CD14-positive monocyte (primary cell): ENCODE data around the gene MLLT10. TPM values are rescaled to one million over a fixed set of nuclear protein-coding genes. Genes with fewer than 3 reads are reported as not detected.

Experiments used
- DNase-seq, 3 donors: peaks; one replicate each; pipeline ENCODE4 v3.0.0-alpha.2; 2011 to 2022
- H2AFZ ChIP-seq: 2 replicates; pipeline ENCODE4 v1.6.0; 2012; ENCODE audit warnings: mild to moderate bottlenecking, low read depth, low read length, inconsistent platforms; ENCODE audit not compliant: insufficient read depth, poor library complexity, severe bottlenecking
- H3K27ac ChIP-seq, 2 donors: 1 replicate in 1 of 2; 2 replicates in 1 of 2; pipeline ENCODE4 v1.5.1; 2012 to 2013; ENCODE audit warnings: low read length in 2 of 2, control low read depth in 1 of 2, inconsistent platforms in 1 of 2, low read depth in 1 of 2, mild to moderate bottlenecking in 1 of 2
- H3K27me3 ChIP-seq, 2 donors: one replicate each; pipeline versions ENCODE4 v1.6.0 to v1.6.1; 2011 to 2013; ENCODE audit warnings: low read length in 2 of 2; ENCODE audit not compliant: control insufficient read depth in 2 of 2, insufficient read depth in 2 of 2
- H3K36me3 ChIP-seq, 2 donors: replicated peaks in 1 of 2; 1 replicate in 1 of 2; 2 replicates in 1 of 2; pipeline versions ENCODE4 v1.5.1 to v1.6.1; 2012 to 2013; ENCODE audit warnings: low read length in 2 of 2, control low read depth in 1 of 2, inconsistent platforms in 1 of 2, mild to moderate bottlenecking in 1 of 2; ENCODE audit not compliant: insufficient read depth in 2 of 2, control insufficient read depth in 1 of 2
- H3K4me1 ChIP-seq, 2 donors: 1 replicate in 1 of 2; 2 replicates in 1 of 2; pipeline versions ENCODE4 v1.5.1 to v1.6.1; 2012 to 2013; ENCODE audit warnings: low read length in 2 of 2, control low read depth in 1 of 2, inconsistent platforms in 1 of 2, mild to moderate bottlenecking in 1 of 2, moderate library complexity in 1 of 2; ENCODE audit not compliant: insufficient read depth in 2 of 2, control insufficient read depth in 1 of 2
- H3K4me2 ChIP-seq: replicated peaks from 2 replicates; pipeline ENCODE3; 2012; ENCODE audit warnings: low read length, moderate library complexity, mild to moderate bottlenecking; ENCODE audit not compliant: poor library complexity, severe bottlenecking; ENCODE audit errors: extremely low read depth
- H3K4me3 ChIP-seq, 3 experiments: fragments of 200-600 bp in 1 of 3; sonication (generic) in 1 of 3; replicated peaks in 1 of 3; 1 replicate in 2 of 3; 2 replicates in 1 of 3; pipeline ENCODE4 v1.5.1; 2011 to 2013; ENCODE audit warnings: low read length in 3 of 3, mild to moderate bottlenecking in 3 of 3, control low read depth in 2 of 3, low read depth in 2 of 3, inconsistent platforms in 1 of 3, moderate library complexity in 1 of 3
- H3K79me2 ChIP-seq: 2 replicates; pipeline ENCODE4 v1.6.0; 2012; ENCODE audit warnings: mild to moderate bottlenecking, control low read depth, inconsistent platforms, low read length, moderate library complexity; ENCODE audit not compliant: insufficient read depth
- H3K9ac ChIP-seq: 2 replicates; pipeline ENCODE4 v1.6.0; 2017; ENCODE audit warnings: low read length, mild to moderate bottlenecking; ENCODE audit not compliant: insufficient read depth, poor library complexity, severe bottlenecking
- H3K9me3 ChIP-seq, 2 donors: replicated peaks in 1 of 2; 1 replicate in 1 of 2; 2 replicates in 1 of 2; pipeline versions ENCODE4 v1.5.1 to v1.6.1; 2012 to 2013; ENCODE audit warnings: low read length in 2 of 2, control low read depth in 1 of 2; ENCODE audit not compliant: control insufficient read depth in 1 of 2, insufficient read depth in 1 of 2
- H4K20me1 ChIP-seq: 2 replicates; pipeline ENCODE4 v1.6.0; 2012; ENCODE audit warnings: mild to moderate bottlenecking, low read length, control low read depth, moderate library complexity; ENCODE audit not compliant: insufficient read depth
- H3K27ac Mint-ChIP-seq, 7 donors: one replicate each; pipeline ENCODE4 v1.8.0; 2020; ENCODE audit warnings: mild to moderate bottlenecking in 7 of 7, mixed read lengths in 7 of 7, moderate library complexity in 6 of 7, inconsistent platforms in 2 of 7
- H3K27me3 Mint-ChIP-seq, 3 donors: one replicate each; pipeline ENCODE4 v1.8.0; 2021 to 2022; ENCODE audit warnings: low read depth in 3 of 3, mild to moderate bottlenecking in 3 of 3, mixed read lengths in 3 of 3, moderate library complexity in 3 of 3, inconsistent platforms in 1 of 3
- H3K36me3 Mint-ChIP-seq, 2 donors: one replicate each; pipeline ENCODE4 v1.8.0; 2020; ENCODE audit warnings: mixed read lengths in 2 of 2, inconsistent platforms in 1 of 2, mild to moderate bottlenecking in 1 of 2
- H3K4me1 Mint-ChIP-seq: one replicate; pipeline ENCODE4 v1.8.0; 2020; ENCODE audit warnings: mild to moderate bottlenecking, mixed read lengths
- H3K4me3 Mint-ChIP-seq, 2 donors: one replicate each; pipeline ENCODE4 v1.8.0; 2020; ENCODE audit warnings: mild to moderate bottlenecking in 2 of 2, mixed read lengths in 2 of 2, moderate library complexity in 1 of 2
- H3K9me3 Mint-ChIP-seq, 7 donors: one replicate each; pipeline ENCODE4 v1.8.0; 2020 to 2022; ENCODE audit warnings: mixed read lengths in 7 of 7, mild to moderate bottlenecking in 6 of 7, moderate library complexity in 6 of 7, inconsistent platforms in 2 of 7
- CTCF ChIP-seq: fragments of 200-600 bp; IDR thresholded peaks from one replicate; pipeline ENCODE4 v1.8.0; 2022; ENCODE audit warnings: antibody characterized with exemption, mild to moderate bottlenecking
- WGBS: methylation state at CpG from one replicate; pipeline ENCODE4 v1.1.5; 2013; ENCODE audit warnings: missing lambda C conversion rate; ENCODE audit not compliant: insufficient coverage; 5-methylcytosine and 5-hydroxymethylcytosine counted together
- intact Hi-C, 2 donors: fragments of 100-400 bp; cut with micrococcal nuclease; formaldehyde crosslinking; loops; one replicate each; pipeline versions ENCODE4 v1.15.0 to v1.15.1; 2023
- polyA plus RNA-seq, 3 donors: library from polyadenylated mRNA; depleted of rRNA in 1 of 3; unstranded in 2 of 3; stranded (reverse) in 1 of 3; fragments of 300-500 nt in 2 of 3; fragments of >200 nt in 1 of 3; fragmentation: Illumina TruSeq in 2 of 3; gene quantifications; 1 replicate in 2 of 3; 2 replicates in 1 of 3; pipeline ENCODE4 v1.2.3, GENCODE V29; 2012 to 2021

Gene MLLT10
- polyA plus RNA-seq, 3 donors, result 4.9 to 39.1 (median 7.5) TPM

GRCh38 chr10:21526188-21526859, 7.7 kb upstream of the MLLT10 start:
- Mint-ChIP-seq H3K9me3 (no peaks in the 10 kb centered on the region), H3K27ac (peak overlapping the region; percentile 77 to 91 (median 89)), H3K27me3 (peaks cover 0 to 5% (median 4%) of the 10 kb centered on the region in 3 donors), H3K4me1 (peaks cover 30% of the 10 kb centered on the region), H3K36me3 (no peaks in the 10 kb centered on the region), H3K4me3 (peak overlapping the region; percentile 91 to 92)
- Histone ChIP-seq H3K36me3 (no peaks in the 10 kb centered on the region), H3K9ac (peak overlapping the region; percentile 76), H3K4me2 (peak overlapping the region; percentile 99), H3K79me2 (peaks cover 5% of the 10 kb centered on the region), H3K9me3 (no peaks in the 10 kb centered on the region), H3K4me3 (peak overlapping the region; percentile 62 to 92 (median 89)), H4K20me1 (no peaks in the 10 kb centered on the region), H3K4me1 (peaks cover 15 to 39% of the 10 kb centered on the region in 2 donors), H3K27ac (peak overlapping the region; percentile 81 to 84), H2AFZ (peak overlapping the region; percentile 91), H3K27me3 (no peaks in the 10 kb centered on the region)
- WGBS, result under 1% methylated on average over 24 of the region's 56 CpGs
- TF ChIP-seq CTCF, result no peak
- intact Hi-C loops, result no loop called here
- DNase-seq, result peak in 1 of 3 donors; percentile 31

GRCh38 chr10:21526860-21527597, 7.0 kb upstream of the MLLT10 start:
- Histone ChIP-seq H3K79me2 (peaks cover 5% of the 10 kb centered on the region), H3K27me3 (no peaks in the 10 kb centered on the region), H2AFZ (peak overlapping the region; percentile 91), H4K20me1 (no peaks in the 10 kb centered on the region), H3K9ac (peak overlapping the region; percentile 76), H3K9me3 (no peaks in the 10 kb centered on the region), H3K4me2 (peak overlapping the region; percentile 99), H3K27ac (peak overlapping the region; percentile 81 to 84), H3K4me1 (peaks cover 15 to 39% of the 10 kb centered on the region in 2 donors), H3K4me3 (peak overlapping the region; percentile 62 to 92 (median 89)), H3K36me3 (no peaks in the 10 kb centered on the region)
- Mint-ChIP-seq H3K9me3 (no peaks in the 10 kb centered on the region), H3K36me3 (no peaks in the 10 kb centered on the region), H3K27me3 (peaks cover 0 to 5% (median 0%) of the 10 kb centered on the region in 3 donors), H3K4me3 (peak overlapping the region; percentile 91 to 96), H3K4me1 (peaks cover 28% of the 10 kb centered on the region), H3K27ac (peak overlapping the region; percentile 77 to 91 (median 89))
- DNase-seq, result peak in 1 of 3 donors; percentile 56
- intact Hi-C loops, result no loop called here
- TF ChIP-seq CTCF, result no peak
- under 1% methylated on average over 52 of the region's 68 CpGs for WGBS
